A549 treated with DMSO at 1 μM for 4 hours (cell line): ENCODE results near the gene OR12D1. TPM values are rescaled to one million over a fixed set of nuclear protein-coding genes. Genes with fewer than 3 reads are reported as not detected.

Source experiments
- total RNA-seq: library from RNA; stranded (reverse); fragments of 200-300 nt; extraction: Qiagen RNA extraction; gene quantifications from 5 replicates; pipeline ENCODE4 v1.2.3, GENCODE V29; 2022; ENCODE audit warnings: low read depth

The OR12D1 gene
- total RNA-seq: not detected in 5 replicates

DNA sequence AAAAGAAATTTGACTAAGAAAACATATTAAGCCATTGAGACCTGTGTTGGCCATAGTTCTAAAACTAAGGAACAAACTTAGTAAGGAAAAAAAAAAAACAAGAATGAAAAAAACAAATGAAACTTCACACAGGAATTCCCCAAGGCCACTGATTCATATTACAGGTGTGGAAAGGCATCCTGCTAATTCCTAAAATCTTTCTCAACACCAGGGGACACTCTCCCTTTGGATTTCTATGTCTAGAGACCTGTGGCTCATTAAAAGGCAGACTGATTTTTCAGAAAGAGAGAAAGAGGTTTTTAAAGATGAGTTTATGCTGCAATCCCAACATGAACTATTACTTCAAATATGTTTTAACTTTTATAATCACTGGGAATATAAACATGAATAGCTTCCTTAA is at the start of gene OR12D1:
OR12D1 (plus strand) TSS at position 341 of the 400 bp plus-strand sequence.

DNA sequence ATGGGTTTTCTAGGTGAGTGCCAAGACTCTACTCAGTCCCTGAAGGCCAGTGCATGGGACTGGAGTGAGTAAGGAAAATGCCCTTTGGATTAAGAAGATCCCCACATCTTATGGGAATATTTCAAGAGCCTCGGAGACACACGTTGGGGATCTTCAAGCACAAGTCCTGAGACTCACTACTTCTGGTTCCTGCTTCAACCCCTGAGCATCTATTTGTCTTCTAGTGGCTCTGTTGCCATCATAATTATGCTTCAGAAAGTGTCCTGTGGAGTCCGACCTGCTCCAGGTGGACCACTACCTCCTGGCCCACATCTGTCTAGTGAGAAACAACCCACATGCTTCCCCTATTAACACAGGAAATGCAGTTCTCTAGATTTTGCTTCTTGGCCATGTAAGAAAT is 46.0 kb upstream of the OR12D1 start, which contains the start of gene OR5V1:
OR5V1 (minus strand) TSS at position 101 of the 400 bp plus-strand sequence. CDS start 12,670 bp downstream, outside the sequence.

DNA sequence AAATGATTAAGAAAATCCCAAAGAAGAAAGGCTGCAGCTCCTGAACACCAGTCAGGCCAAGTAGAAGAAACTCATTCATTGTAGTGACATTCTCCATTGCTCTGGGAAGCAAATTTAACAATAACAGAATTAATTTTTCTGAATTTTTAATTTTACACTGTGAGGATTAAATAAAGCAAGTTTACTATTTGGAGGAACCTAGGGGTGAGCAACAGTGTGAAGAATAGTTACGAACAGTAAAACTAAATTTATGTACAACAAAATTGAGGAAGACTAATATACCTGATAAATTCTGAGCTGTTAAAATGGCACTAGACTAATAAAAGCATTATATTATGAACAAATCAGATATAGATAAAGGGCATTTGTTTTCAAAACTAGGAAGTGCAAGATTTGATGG is 39.5 kb upstream of the OR12D1 start, which contains the start of gene OR12D3:
OR12D3 (minus strand) TSS at position 101 of the 400 bp plus-strand sequence; CDS start at position 97, 4 bp downstream.

DNA sequence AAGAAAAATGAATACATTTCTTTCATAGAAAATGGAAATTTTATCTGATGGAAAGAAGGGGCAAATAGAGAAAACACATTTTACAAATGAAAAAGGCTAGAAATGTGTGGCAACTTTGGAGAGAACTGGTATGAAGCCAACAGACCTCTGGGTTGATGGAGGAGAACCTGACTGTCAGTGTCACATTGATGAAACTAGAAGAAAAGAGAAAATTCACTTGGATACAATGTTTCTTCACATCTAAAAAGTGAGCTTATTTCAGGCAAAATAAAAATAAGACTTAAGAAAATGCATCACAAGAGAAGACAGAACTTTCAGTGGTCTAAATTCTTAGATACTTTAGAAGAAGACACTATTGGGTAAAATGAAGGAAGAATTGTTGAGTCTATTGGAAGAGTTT is 19.4 kb upstream of the OR12D1 start, which contains the start of gene OR12D2:
OR12D2 (plus strand) TSS at position 301 of the 400 bp plus-strand sequence. CDS start 1,069 bp downstream, outside the sequence.

DNA sequence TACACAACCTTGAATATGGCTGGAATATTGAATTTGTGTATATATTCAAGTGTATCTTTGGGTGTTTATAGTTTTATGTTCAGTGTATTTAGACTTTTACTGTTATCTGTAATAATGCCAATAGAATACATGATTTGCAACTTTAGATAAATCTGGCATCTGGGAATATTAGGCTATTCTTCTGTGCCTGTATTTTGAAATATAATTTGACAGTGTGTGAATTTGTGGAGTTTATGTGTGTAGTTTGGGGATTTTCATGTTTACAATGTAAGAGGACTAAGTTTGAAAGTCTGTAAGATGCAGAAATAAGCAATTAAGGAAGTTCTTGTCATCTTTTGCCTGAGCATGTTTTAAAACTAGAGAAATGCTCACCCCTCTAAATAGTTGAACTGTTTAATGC is 24.3 kb downstream of the OR12D1 start, which contains the start of gene OR10C1:
OR10C1 (plus strand) TSS at position 301 of the 400 bp plus-strand sequence. CDS start 710 bp downstream, outside the sequence.

DNA sequence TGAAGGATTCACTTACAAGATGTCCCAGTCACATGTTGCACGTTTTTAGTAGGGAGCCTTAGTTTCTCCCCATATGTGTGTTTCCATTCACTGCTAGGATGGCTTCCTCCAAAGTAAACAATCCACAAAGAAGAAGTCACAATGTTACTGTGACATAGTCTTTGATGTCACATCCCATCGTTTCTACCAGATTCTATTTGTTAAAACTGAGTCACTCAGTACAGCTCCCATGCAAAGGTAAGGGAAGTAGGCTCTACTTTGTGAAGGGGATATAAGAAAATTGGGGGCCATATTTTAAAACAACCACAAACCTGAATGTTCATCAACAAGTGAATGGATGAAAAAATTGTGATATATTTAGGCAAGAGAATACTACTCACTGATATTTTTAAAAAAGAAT is 42.2 kb downstream of the OR12D1 start, which contains the start of the genes OR11A1 and OR2H1:
OR11A1 (minus strand) TSS at position 101 of the 400 bp plus-strand sequence. CDS start 29,430 bp downstream, outside the sequence.
OR2H1 (plus strand) TSS at position 185 of the 400 bp plus-strand sequence. CDS start 4,615 bp downstream, outside the sequence.

Other genes with a start within 250 kb of the OR12D1 start
- gene OR2J2, start 244.0 kb upstream of the OR12D1 start, total RNA-seq: not detected in 5 replicates
- not detected in 5 replicates for gene OR14J1, start 113.2 kb upstream of the OR12D1 start, total RNA-seq
- gene OR5V1, start 46.1 kb upstream of the OR12D1 start, total RNA-seq: not detected in 5 replicates
- gene OR12D3, start 39.6 kb upstream of the OR12D1 start, total RNA-seq: not detected in 5 replicates
- not detected in 5 replicates for gene OR12D2, start 19.3 kb upstream of the OR12D1 start, total RNA-seq
- gene OR10C1, start 24.4 kb downstream of the OR12D1 start, total RNA-seq: not detected in 5 replicates
- not detected in 5 replicates for gene OR11A1, start 42.1 kb downstream of the OR12D1 start, total RNA-seq
- gene OR2H1, start 42.2 kb downstream of the OR12D1 start, total RNA-seq: not detected in 5 replicates
- gene MAS1L, start 73.0 kb downstream of the OR12D1 start, total RNA-seq: not detected in 5 replicates
- 0.40 to 0.96 TPM (median 0.87 TPM) in 5 replicates for gene UBD, start 144.8 kb downstream of the OR12D1 start, total RNA-seq
- not detected in 5 replicates for gene OR2H2, start 170.2 kb downstream of the OR12D1 start, total RNA-seq
- 3.9 to 6.6 TPM (median 5.7 TPM) in 5 replicates for gene GABBR1, start 218.3 kb downstream of the OR12D1 start, total RNA-seq
- gene MOG, start 242.2 kb downstream of the OR12D1 start, total RNA-seq: not detected in 5 replicates